Heart left ventricle (tissue), 16 donors: ENCODE results near the gene RIMS1. TPM values are rescaled to one million over a fixed set of nuclear protein-coding genes. Genes with fewer than 3 reads are reported as not detected.

Experiments used
- ATAC-seq, 4 donors: fragments of 200-7000 bp; cut with Tn5 transposase; one replicate each; pipeline ENCODE4 v1.9.1; 2020 to 2022; ENCODE audit warnings: moderate library complexity in 4 of 4, mild to moderate bottlenecking in 3 of 4, moderate number of reproducible peaks in 1 of 4
- DNase-seq, 5 donors: peaks; one replicate each; pipeline ENCODE4 v3.0.0-alpha.2; 2020
- H3K27ac ChIP-seq, 12 donors: fragments of 200-600 bp; sonication (generic) in 4 of 12; one replicate each; pipeline versions ENCODE4 v1.5.0 to v1.8.0; 2016 to 2022; ENCODE audit warnings: mild to moderate bottlenecking in 2 of 12
- H3K27me3 ChIP-seq, 9 donors: fragments of 200-600 bp; sonication (generic) in 2 of 9; one replicate each; pipeline versions ENCODE4 v1.5.1 to v1.8.0; 2016 to 2022; ENCODE audit warnings: mild to moderate bottlenecking in 3 of 9
- H3K36me3 ChIP-seq, 9 donors: fragments of 200-600 bp; sonication (generic) in 2 of 9; one replicate each; pipeline versions ENCODE4 v1.5.0 to v1.8.0; 2018 to 2022; ENCODE audit warnings: mild to moderate bottlenecking in 2 of 9
- H3K4me1 ChIP-seq, 12 donors: fragments of 200-600 bp; sonication (generic) in 4 of 12; one replicate each; pipeline versions ENCODE4 v1.5.0 to v1.8.0; 2016 to 2022; ENCODE audit warnings: mild to moderate bottlenecking in 3 of 12
- H3K4me3 ChIP-seq, 12 donors: fragments of 200-600 bp; sonication (generic) in 4 of 12; one replicate each; pipeline versions ENCODE4 v1.5.0 to v1.8.0; 2017 to 2022; ENCODE audit warnings: mild to moderate bottlenecking in 9 of 12, moderate library complexity in 4 of 12
- H3K9me3 ChIP-seq, 12 donors: fragments of 200-600 bp; sonication (generic) in 4 of 12; one replicate each; pipeline versions ENCODE4 v1.5.0 to v1.8.0; 2016 to 2022; ENCODE audit warnings: mild to moderate bottlenecking in 1 of 12
- CTCF ChIP-seq, 12 donors: fragments of 200-600 bp; sonication (generic) in 4 of 12; IDR thresholded peaks; one replicate each; pipeline versions ENCODE4 v1.5.0 to v1.8.0; 2018 to 2022; ENCODE audit warnings: antibody characterized with exemption in 12 of 12, mild to moderate bottlenecking in 5 of 12
- POLR2A ChIP-seq, 2 donors: fragments of 450-650 bp; IDR thresholded peaks; one replicate each; pipeline ENCODE4 v1.6.1; 2017; ENCODE audit warnings: antibody characterized with exemption in 2 of 2, mild to moderate bottlenecking in 2 of 2, moderate library complexity in 2 of 2
- WGBS, 4 donors: extraction: QIAGEN DNeasy Blood & Tissue Kit in 2 of 4; methylation state at CpG; one replicate each; pipeline versions ENCODE4 v1.1.5 to v1.1.7; 2013 to 2018; 5-methylcytosine and 5-hydroxymethylcytosine counted together
- intact Hi-C, 10 donors: fragments of 100-400 bp; cut with DNase I; formaldehyde crosslinking; loops; one replicate each; pipeline versions ENCODE4 v1.11.1 to v1.14.2; 2022
- polyA plus RNA-seq, 2 donors: library from polyadenylated mRNA; stranded (reverse); fragments of 200-250 nt; gene quantifications; one replicate each; pipeline ENCODE4 v1.2.3, GENCODE V29; 2013
- total RNA-seq, 9 donors: library from RNA; depleted of rRNA in 2 of 9; stranded (reverse); fragments of >200 nt in 2 of 9; fragmentation: NEBNext Ultra II Directional in 3 of 9; extraction: Animal tissue kit (Norgen Biotek cat#: 25700) in 3 of 9; gene quantifications; one replicate each; pipeline versions ENCODE4 v1.1.0 to v1.2.4, GENCODE V29; 2016 to 2023
- donor health status: ischemic (EF 13 %, LVEDD 7.1; RV severe dilation, severe dysfunction).
- donor health status: healthy with polysubstance abuse.
- donor health status: DM: no; HTN: yes; CAD: no.
- donor health status: DM: no; HTN: no; CAD: no.
- donor health status: ischemic (EF 25% LVEDD 6.9; RV normal size, moderate dysfunction).
- donor health status: ischemic (EF 25% LVEDD 5.7; RV mildly dilated, moderate dysfunction).
- donor health status: healthy.
- donor health status: DM: yes; HTN: yes; CAD: no.
- donor health status: ischemic (EF 35%, LVEDD 5.7; RV mildly dilated, moderate dysfunction).
- donor health status: nonischemic (EF 11% LVEDD 7.7; RV severe dilation, severe dysfunction).
- donor health status: DM: yes; HTN: yes; CAD: no.
- donor health status: PGD.
- donor health status: ischemic (EF 29% LVEDD 5.4; RV normal size, mild dysfunction).
- donor health status: nonischemic (EF 23%, LVEDD 6.1; RV moderate dilation, normal function).

The RIMS1 gene
- total and polyA plus RNA-seq, 11 donors = 0.11 to 3.2 (median 1.1) TPM; not detected in 4

- Histone ChIP-seq H3K4me3 (no peak overlapping the region), H3K27ac (no peak overlapping the region), H3K27me3 (peaks cover 0 to 6% (median 0%) of the 10 kb centered on the region in 9 donors), H3K9me3 (no peaks in the 10 kb centered on the region), H3K4me1 (no peaks in the 10 kb centered on the region), H3K36me3 (no peaks in the 10 kb centered on the region)
- TF ChIP-seq POLR2A (IDR thresholded peaks at IDR 0.05) (no peak), CTCF (IDR thresholded peaks at IDR 0.05) (no peak)
- DNase-seq (no peak), ATAC-seq (no peak)
- 66 to 74% (median 70%) methylated on average over 5 of the region's 5 CpGs for WGBS, 4 donors
- intact Hi-C loops = loop anchor here in 4 of 10 donors (10.0 kb wide), 2 partner anchors 706 to 906 kb away; no protein-coding TSS in a partner anchor
Measured at GRCh38 chr6:72418495-72418894, 532.1 kb downstream of the RIMS1 start.

- DNase-seq (no peak), ATAC-seq (no peak)
- no peak for TF ChIP-seq POLR2A (IDR thresholded peaks at IDR 0.05)
- no peak for TF ChIP-seq CTCF (IDR thresholded peaks at IDR 0.05)
- Histone ChIP-seq H3K27me3 (peaks cover 0 to 5% (median 0%) of the 10 kb centered on the region in 9 donors), H3K4me1 (no peaks in the 10 kb centered on the region), H3K27ac (no peak overlapping the region), H3K36me3 (no peaks in the 10 kb centered on the region), H3K9me3 (no peaks in the 10 kb centered on the region), H3K4me3 (no peak overlapping the region)
- WGBS, 4 donors = 54 to 65% (median 61%) methylated on average over 2 of the region's 2 CpGs
- intact Hi-C loops = loop anchor here in 4 of 10 donors (10.0 kb wide), 2 partner anchors 705 to 905 kb away; no protein-coding TSS in a partner anchor
Measured at GRCh38 chr6:72419966-72420365, 533.6 kb downstream of the RIMS1 start.

GRCh38 chr6:72420409-72420808 is 534.1 kb downstream of the RIMS1 start:
- ATAC-seq (no peak), DNase-seq (no peak)
- Histone ChIP-seq H3K27ac (no peak overlapping the region), H3K27me3 (peaks cover 0 to 5% (median 0%) of the 10 kb centered on the region in 9 donors), H3K36me3 (no peaks in the 10 kb centered on the region), H3K4me3 (no peak overlapping the region), H3K9me3 (no peaks in the 10 kb centered on the region), H3K4me1 (no peaks in the 10 kb centered on the region)
- WGBS, 4 donors = 48 to 61% (median 53%) methylated on average over 3 of the region's 3 CpGs
- TF ChIP-seq POLR2A (IDR thresholded peaks at IDR 0.05) = no peak
- TF ChIP-seq CTCF (IDR thresholded peaks at IDR 0.05) = no peak
- intact Hi-C loops = no loop called here

- Histone ChIP-seq H3K4me3 (no peak overlapping the region), H3K9me3 (no peaks in the 10 kb centered on the region), H3K27me3 (peaks cover 0 to 5% (median 0%) of the 10 kb centered on the region in 9 donors), H3K4me1 (no peaks in the 10 kb centered on the region), H3K27ac (no peak overlapping the region), H3K36me3 (no peaks in the 10 kb centered on the region)
- WGBS, 4 donors = 84 to 87% (median 84%) methylated on average over 3 of the region's 3 CpGs
- no peak for TF ChIP-seq CTCF (IDR thresholded peaks at IDR 0.05)
- no peak for TF ChIP-seq POLR2A (IDR thresholded peaks at IDR 0.05)
- DNase-seq (no peak), ATAC-seq (no peak)
- intact Hi-C loops = no loop called here
Measured at GRCh38 chr6:72421387-72421786, 535.0 kb downstream of the RIMS1 start.
